HCT116 (cell line): ENCODE data around the gene UTP11.

Experiments used
- EZH2 ChIP-seq: fragments of 200-600 bp; sonication (generic); IDR thresholded peaks from 2 replicates; pipeline ENCODE4 v1.6.1; 2017; ENCODE audit warnings: antibody characterized with exemption, mixed run types
- POLR2AphosphoS5 ChIP-seq: IDR thresholded peaks from 2 replicates; pipeline ENCODE4 v1.6.1; 2011; ENCODE audit warnings: mild to moderate bottlenecking, low read depth, low read length, moderate library complexity
- TCF7L2 ChIP-seq: IDR thresholded peaks from 2 replicates; pipeline ENCODE4 v1.7.0; 2011; ENCODE audit warnings: borderline replicate concordance, inconsistent platforms; ENCODE audit not compliant: insufficient read depth, insufficient read length; ENCODE audit errors: extremely low read depth

DNA sequence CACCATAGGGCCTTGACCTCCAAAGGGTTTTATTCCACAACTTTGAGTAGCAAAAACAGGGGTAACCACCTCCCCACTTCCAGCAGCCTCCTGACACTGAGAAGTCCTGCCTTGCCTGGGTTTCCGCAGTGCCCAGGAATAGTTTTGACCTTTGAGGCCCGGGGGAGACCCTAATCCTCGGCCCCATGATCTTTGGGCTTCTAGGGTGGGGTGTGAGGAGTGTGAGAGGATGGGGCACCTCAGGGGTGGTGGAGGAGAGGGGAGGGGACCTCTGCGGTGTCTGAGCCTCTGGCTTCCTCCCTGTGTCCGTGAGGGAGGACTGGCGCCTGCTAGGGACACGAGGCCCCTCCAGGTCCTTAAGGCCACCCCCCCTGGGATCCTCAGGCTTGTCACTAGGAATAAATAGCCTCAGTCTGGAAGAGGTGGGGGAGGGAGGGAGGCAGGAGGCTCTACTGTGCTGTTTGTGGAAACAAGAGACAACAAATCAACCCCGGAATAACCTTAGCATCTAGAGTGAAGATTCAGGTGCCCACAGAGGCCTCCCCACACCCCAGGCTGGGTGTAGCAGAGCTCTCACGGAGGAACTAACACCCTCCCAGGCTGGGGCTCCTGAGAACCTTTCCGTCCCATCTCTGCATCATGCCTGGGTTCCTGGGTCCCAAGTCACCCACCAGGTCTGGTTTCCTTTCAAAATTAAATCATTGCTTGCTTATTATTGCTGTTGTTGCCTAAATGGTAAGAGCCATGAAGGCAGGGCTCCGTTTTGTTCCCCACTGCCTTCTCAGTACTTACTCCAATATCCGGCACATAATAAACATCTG lies 6.3 kb upstream of the UTP11 start:
- TF ChIP-seq TCF7L2 (no peak), EZH2 (no peak), POLR2AphosphoS5 (no peak)
